ENCODE data around the gene CXCL11. TPM values are rescaled to one million over a fixed set of nuclear protein-coding genes. Genes with fewer than 3 reads are reported as not detected.
A peak's percentile ranks its signal among the peaks of the same experiment; 100 is the strongest.

The CXCL11 gene
- total and polyA plus RNA-seq, 5 donors from 2014 or later = not detected

GRCh38 chr4:76067652-76068286, 31.9 kb upstream of the CXCL11 start:
- Mint-ChIP-seq H3K4me3 (no peak overlapping the region), H3K27ac (no peak overlapping the region), H3K27me3 (no peaks in the 10 kb centered on the region), H3K9me3 (no peaks in the 10 kb centered on the region), H3K4me1 (no peaks in the 10 kb centered on the region), H3K36me3 (no peaks in the 10 kb centered on the region)
- ATAC-seq (ENCODE audit: low read depth in 2 of 2) (peak; percentile 68 to 73), DNase-seq (peak; percentile 50 to 78 (median 64))
- H3K27me3 ChIP-seq (ENCODE audit: control insufficient read depth, insufficient read depth, low read length) = no peaks in the 10 kb centered on the region
- no peak overlapping the region for H3K27ac ChIP-seq (ENCODE audit: insufficient read depth, low read length, poor library complexity, severe bottlenecking)
- H3K36me3 ChIP-seq (ENCODE audit: control insufficient read depth, insufficient read depth, low read length) = no peaks in the 10 kb centered on the region
- no peaks in the 10 kb centered on the region for H3K9me3 ChIP-seq (ENCODE audit: control insufficient read depth in 2 of 2, low read length in 2 of 2)
- no peaks in the 10 kb centered on the region for H3K4me1 ChIP-seq (ENCODE audit: control insufficient read depth, insufficient read depth, low read length, poor library complexity, severe bottlenecking)
- H3K4me3 ChIP-seq (ENCODE audit: low read depth, low read length) = no peak overlapping the region

- Histone ChIP-seq H3K9me3 (ENCODE audit: control insufficient read depth in 2 of 2, low read length in 2 of 2) (no peaks in the 10 kb centered on the region), H3K36me3 (ENCODE audit: control insufficient read depth, insufficient read depth, low read length) (no peaks in the 10 kb centered on the region), H3K4me1 (ENCODE audit: control insufficient read depth, insufficient read depth, low read length, poor library complexity, severe bottlenecking) (no peaks in the 10 kb centered on the region), H3K4me3 (ENCODE audit: low read depth, low read length) (no peak overlapping the region), H3K27ac (ENCODE audit: insufficient read depth, low read length, poor library complexity, severe bottlenecking) (no peak overlapping the region), H3K27me3 (ENCODE audit: control insufficient read depth, insufficient read depth, low read length) (no peaks in the 10 kb centered on the region)
- ATAC-seq (ENCODE audit: low read depth in 2 of 2) (no peak), DNase-seq (no peak)
- H3K27ac Mint-ChIP-seq = no peak overlapping the region
- no peak overlapping the region for H3K4me3 Mint-ChIP-seq
- H3K27me3 Mint-ChIP-seq = no peaks in the 10 kb centered on the region
- H3K36me3 Mint-ChIP-seq = no peaks in the 10 kb centered on the region
- H3K4me1 Mint-ChIP-seq = no peaks in the 10 kb centered on the region
- no peaks in the 10 kb centered on the region for H3K9me3 Mint-ChIP-seq
These were observed 30.7 kb upstream of the CXCL11 start for GRCh38 chr4:76066546-76066945.

- H3K4me1 ChIP-seq (ENCODE audit: control insufficient read depth, insufficient read depth, low read length, poor library complexity, severe bottlenecking) = no peaks in the 10 kb centered on the region
- no peaks in the 10 kb centered on the region for H3K9me3 Mint-ChIP-seq
- H3K27ac Mint-ChIP-seq = no peak overlapping the region
- no peak overlapping the region for H3K4me3 Mint-ChIP-seq
- H3K27ac ChIP-seq (ENCODE audit: insufficient read depth, low read length, poor library complexity, severe bottlenecking) = no peak overlapping the region
- peaks cover 0 to 5% (median 0%) of the 10 kb centered on the region in 4 donors for H3K4me1 Mint-ChIP-seq
- no peaks in the 10 kb centered on the region for H3K9me3 ChIP-seq (ENCODE audit: control insufficient read depth in 2 of 2, low read length in 2 of 2)
- peak in 1 of 2 donors; percentile 44 for ATAC-seq (ENCODE audit: low read depth in 2 of 2)
- no peaks in the 10 kb centered on the region for H3K27me3 Mint-ChIP-seq
- no peak for DNase-seq
- H3K4me3 ChIP-seq (ENCODE audit: low read depth, low read length) = no peak overlapping the region
- no peaks in the 10 kb centered on the region for H3K36me3 Mint-ChIP-seq
- no peaks in the 10 kb centered on the region for H3K36me3 ChIP-seq (ENCODE audit: control insufficient read depth, insufficient read depth, low read length)
- no peaks in the 10 kb centered on the region for H3K27me3 ChIP-seq (ENCODE audit: control insufficient read depth, insufficient read depth, low read length)
These were observed 26.1 kb upstream of the CXCL11 start for GRCh38 chr4:76061982-76062381.

- ATAC-seq (ENCODE audit: low read depth in 2 of 2) = no peak
- no peak overlapping the region for H3K4me3 Mint-ChIP-seq
- H3K9me3 Mint-ChIP-seq = no peaks in the 10 kb centered on the region
- peaks cover 0 to 5% (median 0%) of the 10 kb centered on the region in 4 donors for H3K4me1 Mint-ChIP-seq
- Histone ChIP-seq H3K27ac (ENCODE audit: insufficient read depth, low read length, poor library complexity, severe bottlenecking) (no peak overlapping the region), H3K4me3 (ENCODE audit: low read depth, low read length) (no peak overlapping the region), H3K9me3 (ENCODE audit: control insufficient read depth in 2 of 2, low read length in 2 of 2) (no peaks in the 10 kb centered on the region), H3K36me3 (ENCODE audit: control insufficient read depth, insufficient read depth, low read length) (no peaks in the 10 kb centered on the region), H3K27me3 (ENCODE audit: control insufficient read depth, insufficient read depth, low read length) (no peaks in the 10 kb centered on the region), H3K4me1 (ENCODE audit: control insufficient read depth, insufficient read depth, low read length, poor library complexity, severe bottlenecking) (no peaks in the 10 kb centered on the region)
- H3K36me3 Mint-ChIP-seq = no peaks in the 10 kb centered on the region
- H3K27ac Mint-ChIP-seq = no peak overlapping the region
- DNase-seq = no peak
- peaks cover 2% of the 10 kb centered on the region for H3K27me3 Mint-ChIP-seq
These were observed 25.6 kb upstream of the CXCL11 start for GRCh38 chr4:76061421-76061820.

GRCh38 chr4:76060506-76060905, 24.6 kb upstream of the CXCL11 start:
- no peak overlapping the region for H3K27ac Mint-ChIP-seq
- H3K36me3 Mint-ChIP-seq = no peaks in the 10 kb centered on the region
- H3K36me3 ChIP-seq (ENCODE audit: control insufficient read depth, insufficient read depth, low read length) = no peaks in the 10 kb centered on the region
- ATAC-seq (ENCODE audit: low read depth in 2 of 2) = no peak
- peaks cover 0 to 5% (median 0%) of the 10 kb centered on the region in 4 donors for H3K4me1 Mint-ChIP-seq
- no peak overlapping the region for H3K4me3 Mint-ChIP-seq
- no peaks in the 10 kb centered on the region for H3K9me3 ChIP-seq (ENCODE audit: control insufficient read depth in 2 of 2, low read length in 2 of 2)
- H3K4me1 ChIP-seq (ENCODE audit: control insufficient read depth, insufficient read depth, low read length, poor library complexity, severe bottlenecking) = no peaks in the 10 kb centered on the region
- H3K27me3 ChIP-seq (ENCODE audit: control insufficient read depth, insufficient read depth, low read length) = no peaks in the 10 kb centered on the region
- H3K27ac ChIP-seq (ENCODE audit: insufficient read depth, low read length, poor library complexity, severe bottlenecking) = no peak overlapping the region
- H3K9me3 Mint-ChIP-seq = no peaks in the 10 kb centered on the region
- DNase-seq = no peak
- no peak overlapping the region for H3K4me3 ChIP-seq (ENCODE audit: low read depth, low read length)
- peaks cover 4% of the 10 kb centered on the region for H3K27me3 Mint-ChIP-seq

GRCh38 chr4:76059750-76060149, 23.9 kb upstream of the CXCL11 start:
- DNase-seq (no peak), ATAC-seq (ENCODE audit: low read depth in 2 of 2) (no peak)
- Histone ChIP-seq H3K36me3 (ENCODE audit: control insufficient read depth, insufficient read depth, low read length) (no peaks in the 10 kb centered on the region), H3K9me3 (ENCODE audit: control insufficient read depth in 2 of 2, low read length in 2 of 2) (no peaks in the 10 kb centered on the region), H3K27ac (ENCODE audit: insufficient read depth, low read length, poor library complexity, severe bottlenecking) (no peak overlapping the region), H3K4me1 (ENCODE audit: control insufficient read depth, insufficient read depth, low read length, poor library complexity, severe bottlenecking) (no peaks in the 10 kb centered on the region), H3K4me3 (ENCODE audit: low read depth, low read length) (no peak overlapping the region), H3K27me3 (ENCODE audit: control insufficient read depth, insufficient read depth, low read length) (no peaks in the 10 kb centered on the region)
- no peak overlapping the region for H3K27ac Mint-ChIP-seq
- peaks cover 4% of the 10 kb centered on the region for H3K27me3 Mint-ChIP-seq
- H3K4me1 Mint-ChIP-seq = peaks cover 0 to 5% (median 0%) of the 10 kb centered on the region in 4 donors
- no peaks in the 10 kb centered on the region for H3K9me3 Mint-ChIP-seq
- no peaks in the 10 kb centered on the region for H3K36me3 Mint-ChIP-seq
- H3K4me3 Mint-ChIP-seq = no peak overlapping the region

GRCh38 chr4:76058888-76059426, 23.1 kb upstream of the CXCL11 start:
- ATAC-seq (ENCODE audit: low read depth in 2 of 2) = no peak
- DNase-seq = no peak
- H3K27ac Mint-ChIP-seq = no peak overlapping the region
- no peak overlapping the region for H3K4me3 Mint-ChIP-seq
- Histone ChIP-seq H3K4me3 (ENCODE audit: low read depth, low read length) (no peak overlapping the region), H3K27ac (ENCODE audit: insufficient read depth, low read length, poor library complexity, severe bottlenecking) (no peak overlapping the region), H3K27me3 (ENCODE audit: control insufficient read depth, insufficient read depth, low read length) (no peaks in the 10 kb centered on the region), H3K4me1 (ENCODE audit: control insufficient read depth, insufficient read depth, low read length, poor library complexity, severe bottlenecking) (no peaks in the 10 kb centered on the region), H3K9me3 (ENCODE audit: control insufficient read depth in 2 of 2, low read length in 2 of 2) (no peaks in the 10 kb centered on the region), H3K36me3 (ENCODE audit: control insufficient read depth, insufficient read depth, low read length) (no peaks in the 10 kb centered on the region)
- peaks cover 0 to 5% (median 0%) of the 10 kb centered on the region in 4 donors for H3K4me1 Mint-ChIP-seq
- no peaks in the 10 kb centered on the region for H3K9me3 Mint-ChIP-seq
- H3K36me3 Mint-ChIP-seq = no peaks in the 10 kb centered on the region
- peaks cover 4% of the 10 kb centered on the region for H3K27me3 Mint-ChIP-seq

- Histone ChIP-seq H3K4me3 (ENCODE audit: low read depth, low read length) (no peak overlapping the region), H3K9me3 (ENCODE audit: control insufficient read depth in 2 of 2, low read length in 2 of 2) (no peaks in the 10 kb centered on the region), H3K4me1 (ENCODE audit: control insufficient read depth, insufficient read depth, low read length, poor library complexity, severe bottlenecking) (no peaks in the 10 kb centered on the region), H3K36me3 (ENCODE audit: control insufficient read depth, insufficient read depth, low read length) (no peaks in the 10 kb centered on the region), H3K27ac (ENCODE audit: insufficient read depth, low read length, poor library complexity, severe bottlenecking) (no peak overlapping the region), H3K27me3 (ENCODE audit: control insufficient read depth, insufficient read depth, low read length) (no peaks in the 10 kb centered on the region)
- H3K27me3 Mint-ChIP-seq = peaks cover 8% of the 10 kb centered on the region
- ATAC-seq (ENCODE audit: low read depth in 2 of 2) (no peak), DNase-seq (peak in 1 of 3 donors; percentile 12)
- no peak overlapping the region for H3K27ac Mint-ChIP-seq
- H3K4me3 Mint-ChIP-seq = no peak overlapping the region
- H3K36me3 Mint-ChIP-seq = no peaks in the 10 kb centered on the region
- H3K9me3 Mint-ChIP-seq = no peaks in the 10 kb centered on the region
- H3K4me1 Mint-ChIP-seq = peaks cover 0 to 5% (median 0%) of the 10 kb centered on the region in 4 donors
These were observed 22.4 kb upstream of the CXCL11 start for GRCh38 chr4:76058302-76058701.
